Fibroblast of villous mesenchyme (primary cell): ENCODE results near the gene NUBP2. TPM values are rescaled to one million over a fixed set of nuclear protein-coding genes. Genes with fewer than 3 reads are reported as not detected.

Source experiments
- DNase-seq: peaks from one replicate; pipeline ENCODE4 v3.0.0-alpha.2; 2010; ENCODE audit warnings: low read depth
- H3K4me3 ChIP-seq: 2 replicates; pipeline ENCODE4 v1.5.1; 2011; ENCODE audit warnings: low read depth, mild to moderate bottlenecking, low read length
- CTCF ChIP-seq: IDR thresholded peaks from 2 replicates; pipeline ENCODE4 v1.5.1; 2012; ENCODE audit warnings: low read depth, mild to moderate bottlenecking, low read length; ENCODE audit not compliant: insufficient read depth
- total RNA-seq: library from RNA; depleted of rRNA; stranded (reverse); fragments of >200 nt; gene quantifications from 2 replicates; pipeline ENCODE4 v1.2.3, GENCODE V29; 2012

NUBP2 gene
- total RNA-seq, 1 donor = 54.8 TPM

DNA sequence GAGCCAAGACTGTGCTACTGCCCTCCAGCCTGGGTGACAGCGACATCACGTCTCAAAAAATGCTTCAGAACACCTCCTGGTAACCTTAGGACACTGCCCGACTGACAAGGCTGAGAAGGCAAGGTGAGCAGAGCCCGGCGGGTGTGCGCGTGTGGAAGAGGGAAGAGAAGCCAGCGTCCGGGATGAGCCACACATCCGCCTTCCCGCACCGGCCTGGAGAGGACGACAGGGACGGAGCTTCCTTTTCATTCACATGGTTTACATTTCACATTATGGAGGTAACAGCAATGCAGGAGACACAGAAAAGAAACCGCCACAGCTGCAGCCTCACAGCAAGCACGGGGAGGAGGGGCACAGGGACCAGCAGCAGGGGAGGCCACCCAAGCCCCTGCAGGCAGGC is 27.3 kb downstream of the NUBP2 start:
- DNase-seq = no peak
- TF ChIP-seq CTCF = no peak
- no peak overlapping the region for H3K4me3 ChIP-seq

DNA sequence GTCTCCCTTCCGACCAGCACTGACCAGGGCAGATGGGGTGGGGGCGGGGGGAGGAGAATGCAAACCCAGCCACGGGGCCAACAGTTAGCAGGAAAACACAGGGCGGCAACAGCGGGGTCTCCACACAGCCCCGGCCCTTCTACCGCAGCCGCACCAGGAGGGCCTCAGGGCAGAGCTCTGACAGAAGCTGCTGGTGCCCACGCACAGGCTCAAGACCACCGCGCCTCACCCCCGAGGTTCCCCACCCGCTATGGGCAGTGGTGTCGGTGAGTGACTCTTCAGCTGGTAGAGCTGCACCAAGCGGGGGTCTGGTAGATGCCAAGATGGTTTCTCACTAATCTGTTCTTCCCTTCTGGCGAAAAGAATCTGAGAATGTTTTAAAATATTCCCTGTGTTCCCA is 27.8 kb downstream of the NUBP2 start:
- no peak for DNase-seq
- H3K4me3 ChIP-seq = no peak overlapping the region
- no peak for TF ChIP-seq CTCF

DNA sequence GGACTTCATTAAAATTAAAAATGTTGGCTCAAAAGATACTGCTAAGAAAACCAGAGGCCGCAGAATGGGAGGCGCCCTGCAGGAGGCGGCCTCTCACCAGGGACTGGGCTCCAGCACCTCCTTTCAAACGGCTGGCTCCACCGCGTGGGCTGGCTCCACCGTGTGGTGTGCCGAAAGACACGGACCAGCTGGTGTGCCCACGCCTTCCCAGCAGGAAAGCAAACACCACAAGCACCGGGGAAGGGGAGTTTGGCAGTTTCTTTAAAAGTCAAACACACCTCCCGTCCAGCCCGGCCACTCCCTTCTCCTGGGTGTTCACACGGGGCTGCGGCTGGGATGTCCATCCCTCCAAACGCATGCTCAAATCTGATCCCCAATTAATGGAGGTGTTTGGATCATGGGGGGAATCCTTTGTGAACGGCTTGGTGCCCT is 30.0 kb downstream of the NUBP2 start:
- no peak overlapping the region for H3K4me3 ChIP-seq
- DNase-seq = peak; percentile 91
- peak; percentile 76 for TF ChIP-seq CTCF

- no peak for TF ChIP-seq CTCF
- peak; percentile 89 for DNase-seq
These were observed 32.7 kb downstream of the NUBP2 start for GRCh38 chr16:1815461-1815860.

GRCh38 chr16:1816396-1817275 is 33.9 kb downstream of the NUBP2 start:
- TF ChIP-seq CTCF = no peak
- no peak overlapping the region for H3K4me3 ChIP-seq
- DNase-seq = no peak

More at GRCh38 chr16:1815461-1815860, 32.7 kb downstream of the NUBP2 start:
- no peak overlapping the region for H3K4me3 ChIP-seq

GRCh38 chr16:1817276-1817589 is 34.5 kb downstream of the NUBP2 start:
- H3K4me3 ChIP-seq = no peak overlapping the region
- no peak for TF ChIP-seq CTCF
- DNase-seq = no peak

DNA sequence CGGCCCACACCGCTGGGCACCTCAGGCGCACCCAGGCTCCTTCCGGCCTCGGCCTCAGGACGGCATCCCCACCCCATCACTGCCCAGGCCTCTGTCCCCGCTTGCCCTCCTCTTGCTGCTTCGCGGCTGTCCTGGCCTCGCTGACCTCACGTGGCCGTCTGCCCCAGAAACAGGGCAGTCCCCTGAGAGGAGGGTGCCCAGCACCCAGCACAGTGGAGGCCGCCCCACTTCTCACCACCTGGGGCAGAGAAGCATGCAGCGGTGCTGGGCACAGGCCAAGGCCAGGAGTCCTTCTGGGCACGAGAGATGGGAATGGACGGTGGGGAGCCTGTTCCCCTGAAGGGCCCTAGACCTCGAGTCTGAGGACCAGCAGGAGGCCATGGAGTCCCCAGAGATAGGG is 35.0 kb downstream of the NUBP2 start:
- no peak for DNase-seq
- H3K4me3 ChIP-seq = no peak overlapping the region
- no peak for TF ChIP-seq CTCF
